Amygdala (tissue), 56 donors: Measurements from ENCODE around the gene STK10.
"Not testable (repeated sequence)": the region's sequence is repeated elsewhere in the genome, so short reads cannot be mapped to it uniquely, and the experiment has no call there.

Source experiments
- DNase-seq, 56 donors: peaks; one replicate each; lab custom pipeline; 2025; lab: John Stamatoyannopoulos, UW

Gene STK10

GRCh38 chr5:172188033-172188892 lies at the start of gene STK10:
Gene STK10, minus strand, starts transcription at chr5:172188224. Its CDS starts 182 bp downstream, at chr5:172188042.
- peak in 55 of 56 donors; percentile 43 to 94 (median 86) for DNase-seq

- DNase-seq, result peak in 1 of 56 donors; percentile 22
Observed at GRCh38 chr5:172235827-172236736, 48.1 kb upstream of the STK10 start.

GRCh38 chr5:172235132-172235780 lies 47.2 kb upstream of the STK10 start:
- DNase-seq, result no peak

- DNase-seq, result no peak
Observed at GRCh38 chr5:172234031-172234430, 46.0 kb upstream of the STK10 start.

- no peak for DNase-seq
Observed at GRCh38 chr5:172229904-172230303, 41.9 kb upstream of the STK10 start.

GRCh38 chr5:172224996-172225395 lies 37.0 kb upstream of the STK10 start:
- no peak for DNase-seq

- no peak for DNase-seq
Observed at GRCh38 chr5:172223901-172224873, 36.2 kb upstream of the STK10 start.

GRCh38 chr5:172219296-172219695 lies 31.3 kb upstream of the STK10 start:
- DNase-seq, result no peak

GRCh38 chr5:172216345-172216744 lies 28.3 kb upstream of the STK10 start:
- DNase-seq, result no peak

- DNase-seq, result no peak
Observed at GRCh38 chr5:172213126-172213525, 25.1 kb upstream of the STK10 start.

GRCh38 chr5:172211676-172212075 lies 23.7 kb upstream of the STK10 start:
- no peak for DNase-seq

GRCh38 chr5:172209714-172210113 lies 21.7 kb upstream of the STK10 start:
- no peak for DNase-seq

GRCh38 chr5:172207511-172207910 lies 19.5 kb upstream of the STK10 start:
- DNase-seq, result no peak

- not testable (repeated sequence) for DNase-seq
Observed at GRCh38 chr5:172205984-172206383, 18.0 kb upstream of the STK10 start.

GRCh38 chr5:172200476-172200875 lies 12.5 kb upstream of the STK10 start:
- DNase-seq, result no peak

- no peak for DNase-seq
Observed at GRCh38 chr5:172199446-172199845, 11.4 kb upstream of the STK10 start.

GRCh38 chr5:172197775-172198174 lies 9.8 kb upstream of the STK10 start:
- DNase-seq, result not testable (repeated sequence)

GRCh38 chr5:172194985-172195774 lies 7.2 kb upstream of the STK10 start:
- DNase-seq, result no peak

GRCh38 chr5:172193872-172194271 lies 5.8 kb upstream of the STK10 start, which contains the start of gene EFCAB9:
Gene EFCAB9, plus strand, starts transcription at chr5:172194172. Its CDS starts 1 bp downstream, at chr5:172194173.
- DNase-seq, result no peak
